Measurements from ENCODE around the gene HPS1.

- TF ChIP-seq, protein P1, sequence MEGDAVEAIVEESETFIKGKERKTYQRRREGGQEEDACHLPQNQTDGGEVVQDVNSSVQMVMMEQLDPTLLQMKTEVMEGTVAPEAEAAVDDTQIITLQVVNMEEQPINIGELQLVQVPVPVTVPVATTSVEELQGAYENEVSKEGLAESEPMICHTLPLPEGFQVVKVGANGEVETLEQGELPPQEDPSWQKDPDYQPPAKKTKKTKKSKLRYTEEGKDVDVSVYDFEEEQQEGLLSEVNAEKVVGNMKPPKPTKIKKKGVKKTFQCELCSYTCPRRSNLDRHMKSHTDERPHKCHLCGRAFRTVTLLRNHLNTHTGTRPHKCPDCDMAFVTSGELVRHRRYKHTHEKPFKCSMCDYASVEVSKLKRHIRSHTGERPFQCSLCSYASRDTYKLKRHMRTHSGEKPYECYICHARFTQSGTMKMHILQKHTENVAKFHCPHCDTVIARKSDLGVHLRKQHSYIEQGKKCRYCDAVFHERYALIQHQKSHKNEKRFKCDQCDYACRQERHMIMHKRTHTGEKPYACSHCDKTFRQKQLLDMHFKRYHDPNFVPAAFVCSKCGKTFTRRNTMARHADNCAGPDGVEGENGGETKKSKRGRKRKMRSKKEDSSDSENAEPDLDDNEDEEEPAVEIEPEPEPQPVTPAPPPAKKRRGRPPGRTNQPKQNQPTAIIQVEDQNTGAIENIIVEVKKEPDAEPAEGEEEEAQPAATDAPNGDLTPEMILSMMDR (IDR thresholded peaks at IDR 0.05; ENCODE audit: low read length) = no peak
- TF ChIP-seq EZH2 (optimal IDR thresholded peaks at IDR 0.05; ENCODE audit: low read depth, low read length) = no peak
- TF ChIP-seq EZH2phosphoT487 (IDR thresholded peaks at IDR 0.05; ENCODE audit: low read length) = no peak
These were observed 43.1 kb upstream of the HPS1 start for GRCh38 chr10:98489561-98490481.

All from MM.1S (cell line).